HepG2 (cell line): Measurements from ENCODE around the gene NEK9. TPM values are rescaled to one million over a fixed set of nuclear protein-coding genes. Genes with fewer than 3 reads are reported as not detected.

Experiments used
- BHLHE40 ChIP-seq: IDR thresholded peaks from 2 replicates; pipeline ENCODE4 v1.6.1; 2011; ENCODE audit warnings: low read length, improper control_type of control experiment
- FOXJ3 ChIP-seq: sonication (generic); formaldehyde crosslinking; IDR thresholded peaks from 2 replicates; pipeline ENCODE4 v1.4.0; 2020; ENCODE audit warnings: missing genetic modification reagents, mild to moderate bottlenecking, borderline replicate concordance
- IKZF1 ChIP-seq: fragments of 450-650 bp; IDR thresholded peaks from 2 replicates; pipeline ENCODE4 v1.7.1; 2016
- MLX ChIP-seq: IDR thresholded peaks from 2 replicates; pipeline ENCODE4 v1.6.1; 2016
- NFYC ChIP-seq: IDR thresholded peaks from 2 replicates; pipeline ENCODE4 v1.6.1; 2016; ENCODE audit warnings: missing genetic modification reagents, missing compliant biosample characterization
- PLSCR1 ChIP-seq: sonication (generic); formaldehyde crosslinking; IDR thresholded peaks from 2 replicates; pipeline ENCODE4 v1.5.0; 2020; ENCODE audit warnings: missing genetic modification reagents, mild to moderate bottlenecking, borderline replicate concordance
- POLR2G ChIP-seq: fragments of 200-400 bp; formaldehyde crosslinking; IDR thresholded peaks from 2 replicates; pipeline ENCODE4 v1.6.1; 2018; ENCODE audit warnings: mild to moderate bottlenecking, low read depth, low read length, moderate library complexity
- SNAPC2 ChIP-seq: sonication (generic); formaldehyde crosslinking; IDR thresholded peaks from 2 replicates; pipeline ENCODE4 v1.8.1; 2022; ENCODE audit warnings: mild to moderate bottlenecking, missing genetic modification reagents
- SRSF4 ChIP-seq: fragments of 200-400 bp; formaldehyde crosslinking; IDR thresholded peaks from one replicate; pipeline ENCODE4 v1.6.1; 2018; ENCODE audit warnings: mild to moderate bottlenecking, low read depth, low read length, moderate library complexity; ENCODE audit not compliant: poor library complexity, severe bottlenecking
- TFDP2 ChIP-seq: sonication (generic); formaldehyde crosslinking; IDR thresholded peaks from 2 replicates; pipeline ENCODE4 v1.4.0; 2020; ENCODE audit warnings: missing genetic modification reagents
- TOE1 ChIP-seq: sonication (generic); formaldehyde crosslinking; IDR thresholded peaks from 2 replicates; pipeline ENCODE4 v1.4.0; 2020; ENCODE audit warnings: mild to moderate bottlenecking, missing genetic modification reagents
- UBTF ChIP-seq: sonication (generic); formaldehyde crosslinking; IDR thresholded peaks from 2 replicates; pipeline ENCODE4 v1.4.0; 2020; ENCODE audit warnings: mild to moderate bottlenecking, missing genetic modification reagents
- ZC3H13 ChIP-seq: sonication (generic); formaldehyde crosslinking; IDR thresholded peaks from 2 replicates; pipeline ENCODE4 v1.8.1; 2023; ENCODE audit warnings: mild to moderate bottlenecking, missing genetic modification reagents, moderate library complexity
- ZNF256 ChIP-seq: sonication (generic); formaldehyde crosslinking; conservative IDR thresholded peaks from 2 replicates; pipeline ENCODE4 v1.4.0; 2020; ENCODE audit warnings: missing genetic modification reagents
- ZNF296 ChIP-seq: sonication (generic); formaldehyde crosslinking; conservative IDR thresholded peaks from 2 replicates; pipeline ENCODE4 v1.5.0; 2020; ENCODE audit warnings: mild to moderate bottlenecking, missing genetic modification reagents
- ZNF34 ChIP-seq: sonication (generic); formaldehyde crosslinking; IDR thresholded peaks from 2 replicates; pipeline ENCODE4 v1.4.0; 2020; ENCODE audit warnings: mild to moderate bottlenecking, missing genetic modification reagents, borderline replicate concordance
- ZNF574 ChIP-seq: sonication (generic); formaldehyde crosslinking; IDR thresholded peaks from 2 replicates; pipeline ENCODE4 v1.4.0; 2020; ENCODE audit warnings: missing genetic modification reagents
- ZNF709 ChIP-seq: sonication (generic); formaldehyde crosslinking; IDR thresholded peaks from 2 replicates; pipeline ENCODE4 v1.5.0; 2020; ENCODE audit warnings: mild to moderate bottlenecking, missing genetic modification reagents
- ZNF746 ChIP-seq: sonication (generic); formaldehyde crosslinking; IDR thresholded peaks from 2 replicates; pipeline ENCODE4 v1.8.0; 2022; ENCODE audit warnings: mild to moderate bottlenecking, missing genetic modification reagents
- ZNF773 ChIP-seq: sonication (generic); formaldehyde crosslinking; IDR thresholded peaks from 2 replicates; pipeline ENCODE4 v1.4.0; 2020; ENCODE audit warnings: missing genetic modification reagents, borderline replicate concordance
- polyA plus RNA-seq, 8 experiments: library from polyadenylated mRNA; depleted of rRNA in 3 of 8; stranded (reverse) in 7 of 8; unstranded in 1 of 8; fragments of >200 nt; fragmentation: Illumina TruSeq in 4 of 8; extraction: Trizol in 4 of 8; gene quantifications; 2 replicates each; pipeline versions ENCODE4 v1.2.1 to v1.2.3, GENCODE V29; 2011 to 2016; ENCODE audit warnings: low read depth in 4 of 8, missing spikeins in 1 of 8, mixed read lengths in 1 of 8; ENCODE audit not compliant: insufficient read depth in 1 of 8
- total RNA-seq, 5 experiments: library from RNA; depleted of rRNA; stranded (reverse); fragments of >200 nt; fragmentation: Illumina TruSeq; extraction: Trizol; gene quantifications; 2 replicates each; pipeline ENCODE4 v1.2.3, GENCODE V29; 2016; ENCODE audit warnings: low read depth in 1 of 5

NEK9 gene
- total and polyA plus RNA-seq, 2 of the 13 experiments (the other 11 are each of a cell fraction or from before 2014, with no cell fraction given): 16.5 to 27.3 TPM

DNA sequence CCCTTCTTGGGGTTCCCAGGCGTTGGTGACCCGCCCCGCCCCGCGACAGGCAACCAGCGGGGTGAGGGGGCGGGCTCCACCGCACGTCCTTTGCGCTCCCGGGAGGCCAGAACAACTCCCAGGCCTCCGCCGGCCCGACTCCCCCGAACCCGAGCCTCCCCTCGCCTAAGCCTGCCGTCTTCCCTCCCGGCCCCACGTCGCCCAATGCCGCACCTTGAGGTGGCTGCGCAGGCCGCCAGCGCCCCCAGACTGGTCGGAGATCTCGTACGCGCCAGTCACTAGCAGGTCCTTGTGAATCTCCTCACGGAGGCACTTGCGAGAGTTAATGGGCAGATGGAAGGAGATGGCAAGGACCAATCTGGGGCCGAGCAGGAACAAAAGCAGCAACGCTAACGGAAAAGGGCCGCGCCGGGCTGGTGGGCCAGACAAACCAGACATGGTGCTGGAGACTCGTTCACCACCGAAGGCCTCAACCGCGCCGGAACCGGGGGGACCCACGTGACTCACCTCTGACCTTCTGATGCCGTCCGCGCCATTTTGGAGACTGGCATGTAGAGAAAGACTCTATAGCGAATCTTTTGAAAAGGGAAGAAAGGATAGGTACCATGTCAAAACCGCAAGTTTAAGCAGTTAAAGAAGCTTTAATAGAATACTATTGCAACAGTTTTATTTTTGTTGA lies 49.4 kb upstream of the NEK9 start, which contains the start of gene TMED10 (continued):
- TF ChIP-seq UBTF (CRISPR knock-in tag) (peak; percentile 90), NFYC (CRISPR knock-in tag) (no peak), SRSF4 (no peak), ZNF709 (CRISPR knock-in tag) (peak; percentile 42; the same call in 1 of the 2 replicates), ZC3H13 (peak; percentile 70), IKZF1 (no peak), TOE1 (no peak), POLR2G (peak; percentile 88), ZNF574 (CRISPR knock-in tag) (peak; percentile 93), BHLHE40 (peak; percentile 88), ZNF34 (CRISPR knock-in tag) (peak; percentile 78; the same call in 1 of the 2 replicates), MLX (CRISPR knock-in tag) (peak; percentile 21; the same call in 1 of the 2 replicates), ZNF256 (CRISPR knock-in tag) (peak; percentile 74; the same call in 1 of the 2 replicates), SNAPC2 (CRISPR knock-in tag) (no peak), FOXJ3 (CRISPR knock-in tag) (peak; percentile 77), TFDP2 (CRISPR knock-in tag) (peak; percentile 3; the same call in 1 of the 2 replicates), ZNF746 (CRISPR knock-in tag) (peak; percentile 60; the same call in 1 of the 2 replicates), ZNF296 (CRISPR knock-in tag) (peak; percentile 84; the same call in 1 of the 2 replicates), ZNF773 (CRISPR knock-in tag) (peak; percentile 91; the same call in 1 of the 2 replicates), PLSCR1 (CRISPR knock-in tag) (no peak)
